Thyroid gland (tissue), 4 donors: ENCODE results near the gene CLDN19. TPM values are rescaled to one million over a fixed set of nuclear protein-coding genes. Genes with fewer than 3 reads are reported as not detected.

Experiments
- DNase-seq, 2 donors: peaks; one replicate each; pipeline ENCODE4 v3.0.0-alpha.2; 2019
- H3K27ac ChIP-seq, 3 donors: fragments of 200-600 bp; sonication (generic); 1 replicate in 2 of 3; 2 replicates in 1 of 3; pipeline ENCODE4 v1.5.1; 2016 to 2019; ENCODE audit warnings: mild to moderate bottlenecking in 1 of 3, moderate library complexity in 1 of 3
- H3K27me3 ChIP-seq: fragments of 200-600 bp; sonication (generic); one replicate; pipeline ENCODE4 v1.5.1; 2019
- H3K36me3 ChIP-seq, 2 donors: fragments of 200-600 bp; sonication (generic); one replicate each; pipeline ENCODE4 v1.5.1; 2016 to 2019
- H3K4me1 ChIP-seq, 2 donors: fragments of 200-600 bp; sonication (generic); one replicate each; pipeline ENCODE4 v1.5.1; 2017 to 2019
- H3K4me3 ChIP-seq, 3 donors: fragments of 200-600 bp; sonication (generic); replicated peaks in 1 of 3; 1 replicate in 2 of 3; 2 replicates in 1 of 3; pipeline ENCODE4 v1.5.1; 2016; ENCODE audit warnings: mild to moderate bottlenecking in 1 of 3
- H3K9me3 ChIP-seq: fragments of 200-600 bp; sonication (generic); one replicate; pipeline ENCODE4 v1.5.1; 2017
- POLR2A ChIP-seq, 2 donors: fragments of 450-650 bp; IDR thresholded peaks; one replicate each; pipeline ENCODE4 v1.6.1; 2017; ENCODE audit warnings: antibody characterized with exemption in 2 of 2, mild to moderate bottlenecking in 2 of 2, moderate library complexity in 1 of 2
- WGBS, 2 donors: methylation state at CpG; one replicate each; pipeline ENCODE4 v1.1.5; 2017; 5-methylcytosine and 5-hydroxymethylcytosine counted together
- intact Hi-C: fragments of 100-400 bp; cut with DNase I; formaldehyde crosslinking; loops from one replicate; pipeline ENCODE4 v1.15.1; 2023
- total RNA-seq, 4 donors: library from RNA; depleted of rRNA; stranded (reverse); fragments of >200 nt; gene quantifications; one replicate each; pipeline ENCODE4 v1.2.3, GENCODE V29; 2016
- TF ChIP-seq, protein P1 (sequence below), 6 experiments: fragments of 200-600 bp in 3 of 6; fragments of 450-650 bp in 3 of 6; sonication (generic) in 3 of 6; IDR thresholded peaks; one replicate each; pipeline ENCODE4 v1.5.1; 2016 to 2019; ENCODE audit warnings: antibody characterized with exemption in 6 of 6, mild to moderate bottlenecking in 2 of 6, inconsistent platforms in 1 of 6, moderate library complexity in 1 of 6

Gene CLDN19
- total RNA-seq, 4 donors from 2014 or later: not detected

DNA sequence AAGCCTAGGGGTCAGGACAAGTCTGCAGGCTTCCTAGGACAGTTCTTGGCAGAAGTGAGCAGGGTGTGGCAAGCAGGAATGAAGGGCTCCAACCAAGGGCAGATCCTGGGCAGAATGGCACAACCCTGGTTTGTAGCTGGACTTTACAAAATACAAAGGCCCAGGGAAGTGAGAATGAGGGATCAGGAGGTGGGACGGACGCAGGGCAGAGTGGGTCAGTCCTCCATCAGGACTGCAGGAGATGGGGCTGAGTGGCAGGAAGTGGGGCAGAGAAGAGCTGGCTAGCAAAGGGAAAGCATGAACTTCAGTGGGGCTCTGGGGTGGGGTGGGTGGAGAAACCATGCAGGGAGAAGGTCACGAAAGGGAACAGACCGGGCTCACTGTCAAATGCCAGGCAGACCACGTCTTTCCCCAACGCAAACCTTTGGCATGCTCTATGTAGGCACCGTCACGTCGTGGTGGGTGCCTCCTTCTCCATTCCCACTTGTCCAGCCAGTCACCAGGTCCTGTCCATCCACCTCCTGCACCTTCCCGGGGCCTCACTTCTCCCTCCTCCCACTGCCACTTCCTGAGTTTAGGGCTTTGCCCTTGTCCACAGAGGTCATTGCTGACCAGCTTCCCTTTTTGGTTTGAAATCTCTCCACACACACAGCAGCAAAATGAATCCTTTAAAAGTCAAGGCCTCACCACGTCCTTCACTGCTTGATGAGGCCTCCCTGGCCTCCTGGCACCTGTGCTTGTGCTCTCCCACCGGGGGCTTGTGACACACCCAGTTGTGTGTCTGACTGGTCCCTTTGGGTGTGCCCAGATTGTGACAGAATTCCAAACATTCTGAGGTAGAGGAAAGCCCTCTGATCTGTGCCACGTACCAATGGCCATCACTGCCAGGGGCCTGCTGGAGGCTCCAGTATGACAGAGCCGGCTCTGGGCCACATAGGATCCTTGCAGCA lies 8.7 kb upstream of the CLDN19 start:
- H3K9me3 ChIP-seq: no peaks in the 10 kb centered on the region
- H3K27me3 ChIP-seq: no peaks in the 10 kb centered on the region
- intact Hi-C loops: no loop called here
- no peak for TF ChIP-seq POLR2A (IDR thresholded peaks at IDR 0.05)
- TF ChIP-seq, protein P1, sequence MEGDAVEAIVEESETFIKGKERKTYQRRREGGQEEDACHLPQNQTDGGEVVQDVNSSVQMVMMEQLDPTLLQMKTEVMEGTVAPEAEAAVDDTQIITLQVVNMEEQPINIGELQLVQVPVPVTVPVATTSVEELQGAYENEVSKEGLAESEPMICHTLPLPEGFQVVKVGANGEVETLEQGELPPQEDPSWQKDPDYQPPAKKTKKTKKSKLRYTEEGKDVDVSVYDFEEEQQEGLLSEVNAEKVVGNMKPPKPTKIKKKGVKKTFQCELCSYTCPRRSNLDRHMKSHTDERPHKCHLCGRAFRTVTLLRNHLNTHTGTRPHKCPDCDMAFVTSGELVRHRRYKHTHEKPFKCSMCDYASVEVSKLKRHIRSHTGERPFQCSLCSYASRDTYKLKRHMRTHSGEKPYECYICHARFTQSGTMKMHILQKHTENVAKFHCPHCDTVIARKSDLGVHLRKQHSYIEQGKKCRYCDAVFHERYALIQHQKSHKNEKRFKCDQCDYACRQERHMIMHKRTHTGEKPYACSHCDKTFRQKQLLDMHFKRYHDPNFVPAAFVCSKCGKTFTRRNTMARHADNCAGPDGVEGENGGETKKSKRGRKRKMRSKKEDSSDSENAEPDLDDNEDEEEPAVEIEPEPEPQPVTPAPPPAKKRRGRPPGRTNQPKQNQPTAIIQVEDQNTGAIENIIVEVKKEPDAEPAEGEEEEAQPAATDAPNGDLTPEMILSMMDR (IDR thresholded peaks at IDR 0.05): no peak
- WGBS, 2 donors: 84 to 85% methylated on average over 13 to 14 of the region's 14 CpGs
- no peak for DNase-seq
- no peak overlapping the region for H3K4me3 ChIP-seq
- no peak overlapping the region for H3K27ac ChIP-seq
- H3K4me1 ChIP-seq: no peaks in the 10 kb centered on the region
- H3K36me3 ChIP-seq: peaks cover 24 to 28% of the 10 kb centered on the region in 2 donors

GRCh38 chr1:42748021-42748420 lies 8.0 kb upstream of the CLDN19 start:
- intact Hi-C loops: no loop called here
- DNase-seq: no peak
- Histone ChIP-seq H3K27me3 (no peaks in the 10 kb centered on the region), H3K4me1 (no peaks in the 10 kb centered on the region), H3K4me3 (no peak overlapping the region), H3K9me3 (no peaks in the 10 kb centered on the region), H3K36me3 (peaks cover 19 to 28% of the 10 kb centered on the region in 2 donors), H3K27ac (no peak overlapping the region)
- WGBS, 2 donors: 81 to 97% methylated on average over 10 of the region's 10 CpGs
- TF ChIP-seq, protein P1 (IDR thresholded peaks at IDR 0.05): no peak
- TF ChIP-seq POLR2A (IDR thresholded peaks at IDR 0.05): no peak

- H3K4me3 ChIP-seq: no peak overlapping the region
- no peaks in the 10 kb centered on the region for H3K9me3 ChIP-seq
- H3K27ac ChIP-seq: no peak overlapping the region
- TF ChIP-seq, protein P1 (IDR thresholded peaks at IDR 0.05): peak in 4 of 6 experiments; percentile 53 to 64 (median 60)
- TF ChIP-seq POLR2A (IDR thresholded peaks at IDR 0.05): no peak
- intact Hi-C loops: no loop called here
- H3K4me1 ChIP-seq: no peaks in the 10 kb centered on the region
- H3K27me3 ChIP-seq: no peaks in the 10 kb centered on the region
- 65 to 75% methylated on average over 9 to 14 of the region's 14 CpGs for WGBS, 2 donors
- peaks cover 16 to 23% of the 10 kb centered on the region in 2 donors for H3K36me3 ChIP-seq
- DNase-seq: peak; percentile 33 to 42
Observed at GRCh38 chr1:42747125-42747524, 7.1 kb upstream of the CLDN19 start.

DNA sequence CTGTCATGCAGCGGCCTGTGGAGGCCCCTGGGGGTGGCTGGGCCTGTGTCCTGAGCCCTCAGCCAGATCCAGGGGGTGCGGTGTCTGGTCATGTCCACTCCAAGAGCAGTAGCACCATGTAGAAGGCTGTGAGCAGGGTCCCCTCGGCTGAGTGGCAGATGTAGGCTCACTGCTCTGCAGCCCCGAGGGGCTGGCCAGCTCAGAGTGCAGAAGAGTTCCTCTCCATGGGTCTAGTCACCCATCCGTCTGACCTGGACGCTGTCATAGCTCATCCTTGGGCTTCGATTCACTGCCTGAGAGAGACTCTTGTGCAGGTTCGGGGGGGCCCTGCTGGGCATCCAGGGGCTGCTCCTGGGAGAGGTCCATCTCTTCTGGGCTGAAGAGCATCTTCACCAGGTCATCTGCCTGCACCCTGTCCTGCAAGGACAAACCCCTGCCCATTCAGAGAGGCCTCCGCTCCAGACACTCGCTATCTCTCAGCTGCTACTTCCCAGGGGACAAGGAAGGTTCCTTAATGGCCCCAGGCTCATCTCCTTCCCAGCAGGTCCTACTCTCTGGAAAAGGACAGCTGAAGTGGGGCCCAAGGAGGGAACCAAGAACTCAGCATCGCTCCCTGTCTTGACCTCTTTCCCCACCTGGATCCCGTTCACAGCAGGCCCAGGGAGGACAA lies 6.5 kb upstream of the CLDN19 start:
- WGBS, 2 donors: 96 to 98% methylated on average over 8 to 10 of the region's 12 CpGs
- Histone ChIP-seq H3K36me3 (peaks cover 12 to 17% of the 10 kb centered on the region in 2 donors), H3K4me3 (no peak overlapping the region), H3K4me1 (no peaks in the 10 kb centered on the region), H3K27ac (no peak overlapping the region), H3K9me3 (no peaks in the 10 kb centered on the region), H3K27me3 (no peaks in the 10 kb centered on the region)
- intact Hi-C loops: no loop called here
- no peak for DNase-seq
- no peak for TF ChIP-seq POLR2A (IDR thresholded peaks at IDR 0.05)
- TF ChIP-seq, protein P1 (IDR thresholded peaks at IDR 0.05): no peak

DNA sequence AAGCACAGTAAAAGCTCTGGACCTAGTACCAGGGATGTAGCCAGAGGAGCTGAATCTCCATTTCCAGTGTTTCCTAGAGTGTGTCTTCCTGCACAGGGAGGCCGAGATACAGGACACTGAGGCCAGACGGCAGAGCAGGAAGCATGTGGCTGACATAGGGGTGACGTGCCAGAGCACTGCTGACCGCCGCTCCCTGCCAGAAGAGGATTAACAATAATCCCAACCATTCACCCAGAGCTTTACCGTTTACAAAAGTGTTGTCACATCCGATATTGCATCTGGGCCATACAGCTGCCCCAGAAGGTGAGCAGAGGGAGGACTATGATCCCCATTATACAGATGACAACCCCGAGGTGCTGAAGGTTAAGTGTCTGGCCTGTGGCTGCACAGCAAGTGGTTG lies 5.8 kb upstream of the CLDN19 start:
- 89 to 96% methylated on average over 8 of the region's 8 CpGs for WGBS, 2 donors
- Histone ChIP-seq H3K36me3 (peaks cover 12 to 17% of the 10 kb centered on the region in 2 donors), H3K27ac (no peak overlapping the region), H3K9me3 (no peaks in the 10 kb centered on the region), H3K4me1 (no peaks in the 10 kb centered on the region), H3K4me3 (no peak overlapping the region), H3K27me3 (no peaks in the 10 kb centered on the region)
- TF ChIP-seq POLR2A (IDR thresholded peaks at IDR 0.05): no peak
- TF ChIP-seq, protein P1 (IDR thresholded peaks at IDR 0.05): no peak
- intact Hi-C loops: no loop called here
- DNase-seq: no peak
